ENCODE data around the gene RXFP2. TPM values are rescaled to one million over a fixed set of nuclear protein-coding genes. Genes with fewer than 3 reads are reported as not detected.

The RXFP2 gene, protein sequence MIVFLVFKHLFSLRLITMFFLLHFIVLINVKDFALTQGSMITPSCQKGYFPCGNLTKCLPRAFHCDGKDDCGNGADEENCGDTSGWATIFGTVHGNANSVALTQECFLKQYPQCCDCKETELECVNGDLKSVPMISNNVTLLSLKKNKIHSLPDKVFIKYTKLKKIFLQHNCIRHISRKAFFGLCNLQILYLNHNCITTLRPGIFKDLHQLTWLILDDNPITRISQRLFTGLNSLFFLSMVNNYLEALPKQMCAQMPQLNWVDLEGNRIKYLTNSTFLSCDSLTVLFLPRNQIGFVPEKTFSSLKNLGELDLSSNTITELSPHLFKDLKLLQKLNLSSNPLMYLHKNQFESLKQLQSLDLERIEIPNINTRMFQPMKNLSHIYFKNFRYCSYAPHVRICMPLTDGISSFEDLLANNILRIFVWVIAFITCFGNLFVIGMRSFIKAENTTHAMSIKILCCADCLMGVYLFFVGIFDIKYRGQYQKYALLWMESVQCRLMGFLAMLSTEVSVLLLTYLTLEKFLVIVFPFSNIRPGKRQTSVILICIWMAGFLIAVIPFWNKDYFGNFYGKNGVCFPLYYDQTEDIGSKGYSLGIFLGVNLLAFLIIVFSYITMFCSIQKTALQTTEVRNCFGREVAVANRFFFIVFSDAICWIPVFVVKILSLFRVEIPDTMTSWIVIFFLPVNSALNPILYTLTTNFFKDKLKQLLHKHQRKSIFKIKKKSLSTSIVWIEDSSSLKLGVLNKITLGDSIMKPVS
- not detected in 2 replicates for total RNA-seq

DNA sequence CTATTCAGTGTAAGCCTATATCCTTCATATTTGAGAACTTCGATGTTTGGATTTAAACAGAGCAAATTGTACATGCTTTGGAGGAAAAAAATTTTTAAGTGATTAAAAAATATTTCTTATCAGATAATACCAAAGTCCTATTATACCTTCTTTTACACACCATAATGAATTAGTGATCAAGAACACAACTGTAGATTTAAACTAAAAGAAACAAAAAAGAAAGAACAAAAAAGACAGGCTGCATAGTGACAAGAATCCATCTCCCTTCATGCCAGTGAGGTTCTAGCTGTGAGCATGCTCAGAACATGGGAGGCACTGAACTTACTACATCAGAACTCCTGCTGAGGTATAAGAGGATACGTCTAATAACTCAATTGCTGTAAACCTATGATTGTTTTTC, at the start of gene RXFP2:
Gene RXFP2 (plus strand): TSS at position 301 of the 400 bp plus-strand sequence. CDS start 87 bp downstream, at position 388.

